GM18507 (cell line): ENCODE measurements around the gene SRPK2.
"Not testable (repeated sequence)": the region's sequence is repeated elsewhere in the genome, so short reads cannot be mapped to it uniquely, and the experiment has no call there.

Experiments used
- DNase-seq: peaks from one replicate; pipeline ENCODE4 v3.0.0; 2011; ENCODE audit warnings: low read depth; ENCODE audit not compliant: insufficient read length; ENCODE audit errors: extremely low spot score
- FAIRE-seq: peaks from 2 replicates; lab custom pipeline; 2011; peaks lifted over from hg19 to GRCh38; lab: Jason Lieb, UNC

SRPK2 gene

GRCh38 chr7:105245398-105246114 lies 143.2 kb downstream of the SRPK2 start:
- peak; percentile 61 for FAIRE-seq

GRCh38 chr7:105244594-105244993 lies 144.1 kb downstream of the SRPK2 start:
- DNase-seq, result no peak
- no peak for FAIRE-seq

More at GRCh38 chr7:105245398-105246114, 143.2 kb downstream of the SRPK2 start:
- DNase-seq, result no peak

GRCh38 chr7:105241198-105241597 lies 147.5 kb downstream of the SRPK2 start:
- no peak for FAIRE-seq
- no peak for DNase-seq

GRCh38 chr7:105238198-105238765 lies 150.4 kb downstream of the SRPK2 start:
- FAIRE-seq (no peak), DNase-seq (no peak)

- no peak for FAIRE-seq
Measured at GRCh38 chr7:105234886-105235285, 153.8 kb downstream of the SRPK2 start.

GRCh38 chr7:105232829-105233291 lies 155.9 kb downstream of the SRPK2 start:
- not testable (repeated sequence) for FAIRE-seq, DNase-seq

More at GRCh38 chr7:105234886-105235285, 153.8 kb downstream of the SRPK2 start:
- DNase-seq, result no peak

- DNase-seq (no peak), FAIRE-seq (no peak)
Measured at GRCh38 chr7:105230486-105230885, 158.2 kb downstream of the SRPK2 start.

GRCh38 chr7:105229641-105230040 lies 159.1 kb downstream of the SRPK2 start:
- no peak for DNase-seq
- FAIRE-seq, result no peak

- DNase-seq (no peak), FAIRE-seq (no peak)
Measured at GRCh38 chr7:105228555-105228954, 160.2 kb downstream of the SRPK2 start.

GRCh38 chr7:105227391-105227790 lies 161.3 kb downstream of the SRPK2 start:
- FAIRE-seq, result no peak

GRCh38 chr7:105224884-105225651 lies 163.7 kb downstream of the SRPK2 start:
- DNase-seq (peak; percentile 25), FAIRE-seq (peak; percentile 80)

More at GRCh38 chr7:105227391-105227790, 161.3 kb downstream of the SRPK2 start:
- no peak for DNase-seq

GRCh38 chr7:105222953-105223352 lies 165.8 kb downstream of the SRPK2 start:
- FAIRE-seq (no peak), DNase-seq (no peak)

- DNase-seq, result no peak
- no peak for FAIRE-seq
Measured at GRCh38 chr7:105219771-105220160, 169.0 kb downstream of the SRPK2 start.

- FAIRE-seq (no peak), DNase-seq (no peak)
Measured at GRCh38 chr7:105218939-105219770, 169.6 kb downstream of the SRPK2 start.

- FAIRE-seq (no peak), DNase-seq (no peak)
Measured at GRCh38 chr7:105218215-105218614, 170.5 kb downstream of the SRPK2 start.

GRCh38 chr7:105216786-105217185 lies 171.9 kb downstream of the SRPK2 start:
- FAIRE-seq, result no peak
- no peak for DNase-seq

GRCh38 chr7:105215821-105216220 lies 172.9 kb downstream of the SRPK2 start:
- DNase-seq, result no peak
- FAIRE-seq, result no peak

- DNase-seq (no peak), FAIRE-seq (no peak)
Measured at GRCh38 chr7:105215182-105215581, 173.5 kb downstream of the SRPK2 start.

- DNase-seq (no peak), FAIRE-seq (no peak)
Measured at GRCh38 chr7:105213611-105214010, 175.1 kb downstream of the SRPK2 start.
